GM23338 (cell line): ENCODE results near the gene DNTTIP2. TPM values are rescaled to one million over a fixed set of nuclear protein-coding genes. Genes with fewer than 3 reads are reported as not detected.

Experiments used
- ATAC-seq: fragments of 200-7000 bp; cut with Tn5 transposase; 3 replicates; pipeline ENCODE4 v1.9.1; 2020
- DNase-seq: peaks from one replicate; pipeline ENCODE4 v3.0.0-alpha.2; 2015; ENCODE audit warnings: low spot score
- H2AFZ ChIP-seq: fragments of 200-600 bp; sonication (generic); 2 replicates; pipeline ENCODE4 v1.8.0; 2016; ENCODE audit warnings: antibody characterized with exemption, mild to moderate bottlenecking, moderate library complexity
- H3F3A ChIP-seq: fragments of 200-600 bp; sonication (generic); replicated peaks from 2 replicates; pipeline ENCODE4 v1.8.0; 2017; ENCODE audit warnings: antibody characterized with exemption, mixed run types, low read depth
- H3K27ac ChIP-seq: fragments of 200-600 bp; sonication (generic); 2 replicates; pipeline ENCODE4 v1.6.1; 2016; ENCODE audit warnings: low read depth
- H3K27me3 ChIP-seq: fragments of 200-600 bp; sonication (generic); 2 replicates; pipeline ENCODE4 v1.8.0; 2016; ENCODE audit warnings: mild to moderate bottlenecking, mixed run types, moderate library complexity; ENCODE audit not compliant: insufficient read depth
- H3K36me3 ChIP-seq: fragments of 200-600 bp; sonication (generic); 2 replicates; pipeline ENCODE4 v1.8.0; 2016; ENCODE audit warnings: mild to moderate bottlenecking; ENCODE audit not compliant: insufficient read depth
- H3K4me1 ChIP-seq: fragments of 200-600 bp; sonication (generic); 2 replicates; pipeline ENCODE4 v1.8.0; 2016; ENCODE audit warnings: mild to moderate bottlenecking, moderate library complexity; ENCODE audit not compliant: insufficient read depth
- H3K4me2 ChIP-seq: fragments of 200-600 bp; sonication (generic); 2 replicates; pipeline ENCODE4 v1.7.1; 2017; ENCODE audit warnings: mixed run types
- H3K4me3 ChIP-seq: fragments of 200-600 bp; sonication (generic); 2 replicates; pipeline ENCODE4 v1.6.1; 2016; ENCODE audit warnings: mixed run types
- H3K79me2 ChIP-seq: fragments of 200-600 bp; sonication (generic); replicated peaks from 2 replicates; pipeline ENCODE4 v1.8.0; 2017; ENCODE audit warnings: mild to moderate bottlenecking; ENCODE audit not compliant: insufficient read depth
- H3K9me2 ChIP-seq: fragments of 200-600 bp; sonication (generic); 2 replicates; pipeline ENCODE4 v1.8.0; 2017; ENCODE audit not compliant: insufficient read depth
- H4K20me1 ChIP-seq: fragments of 200-600 bp; sonication (generic); replicated peaks from 2 replicates; pipeline ENCODE4 v1.8.0; 2017; ENCODE audit warnings: mild to moderate bottlenecking; ENCODE audit not compliant: insufficient read depth
- H3K27ac Mint-ChIP-seq: 2 replicates; pipeline ENCODE4 v1.8.0; 2020; ENCODE audit warnings: inconsistent platforms, mild to moderate bottlenecking, moderate library complexity, mixed read lengths
- H3K27me3 Mint-ChIP-seq: 3 replicates; pipeline ENCODE4 v1.8.0; 2022; ENCODE audit warnings: low read depth, mild to moderate bottlenecking, moderate library complexity, mixed read lengths, inconsistent platforms; ENCODE audit not compliant: insufficient read depth, poor library complexity
- H3K36me3 Mint-ChIP-seq: 3 replicates; pipeline ENCODE4 v1.8.0; 2021; ENCODE audit warnings: low read depth, mild to moderate bottlenecking, inconsistent platforms, moderate library complexity, mixed read lengths
- H3K4me1 Mint-ChIP-seq: 3 replicates; pipeline ENCODE4 v1.8.0; 2020; ENCODE audit warnings: mild to moderate bottlenecking, inconsistent platforms, mixed read lengths
- H3K4me3 Mint-ChIP-seq: 3 replicates; pipeline ENCODE4 v1.8.0; 2021; ENCODE audit warnings: moderate library complexity, mild to moderate bottlenecking, inconsistent platforms, mixed read lengths
- H3K9me3 Mint-ChIP-seq: 3 replicates; pipeline ENCODE4 v1.8.0; 2020; ENCODE audit warnings: moderate library complexity, mild to moderate bottlenecking, inconsistent platforms, mixed read lengths
- CREB1 ChIP-seq: fragments of 250-450 bp; sonication (Bioruptor Pico); IDR thresholded peaks from 2 replicates; pipeline ENCODE4 v1.5.0; 2020; ENCODE audit warnings: low read depth, mild to moderate bottlenecking, moderate library complexity
- CTCF ChIP-seq, 2 experiments: fragments of 200-600 bp in 1 of 2; sonication (generic) in 1 of 2; conservative IDR thresholded peaks; 2 replicates each; pipeline versions ENCODE4 v1.5.1 to v1.6.1; 2016 to 2017; ENCODE audit warnings: antibody characterized with exemption in 2 of 2, low read depth in 2 of 2, mild to moderate bottlenecking in 2 of 2, moderate library complexity in 1 of 2
- ETS1 ChIP-seq: IDR thresholded peaks from 2 replicates; pipeline ENCODE4 v1.6.1; 2016; ENCODE audit warnings: antibody characterized with exemption
- EZH2 ChIP-seq: fragments of 200-600 bp; sonication (generic); IDR thresholded peaks from one replicate; pipeline ENCODE4 v1.8.0; 2017; ENCODE audit warnings: antibody characterized with exemption, mild to moderate bottlenecking, low read depth; ENCODE audit not compliant: unreplicated experiment
- EZH2phosphoT487 ChIP-seq: fragments of 200-600 bp; sonication (generic); IDR thresholded peaks from one replicate; pipeline ENCODE4 v1.8.1; 2018; ENCODE audit warnings: antibody characterized with exemption; ENCODE audit not compliant: unreplicated experiment
- JUNB ChIP-seq: IDR thresholded peaks from one replicate; pipeline ENCODE4 v1.6.1; 2016; ENCODE audit warnings: antibody characterized with exemption; ENCODE audit not compliant: unreplicated experiment
- POLR2AphosphoS5 ChIP-seq: IDR thresholded peaks from 2 replicates; pipeline ENCODE4 v1.6.1; 2016; ENCODE audit warnings: antibody characterized with exemption, low read depth
- REST ChIP-seq: IDR thresholded peaks from one replicate; pipeline ENCODE4 v1.6.1; 2018; ENCODE audit warnings: antibody characterized with exemption; ENCODE audit not compliant: unreplicated experiment
- STAT1 ChIP-seq: IDR thresholded peaks from one replicate; pipeline ENCODE4 v1.6.1; 2016; ENCODE audit warnings: antibody characterized with exemption; ENCODE audit not compliant: unreplicated experiment
- ZNF114 ChIP-seq: fragments of 250-450 bp; sonication (Bioruptor Pico); IDR thresholded peaks from 2 replicates; pipeline ENCODE4 v1.5.0; 2020; ENCODE audit warnings: mild to moderate bottlenecking, moderate library complexity
- ZNF331 ChIP-seq: fragments of 250-450 bp; sonication (Bioruptor Pico); IDR thresholded peaks from 2 replicates; pipeline ENCODE4 v1.5.0; 2020; ENCODE audit warnings: low read depth, mild to moderate bottlenecking, moderate library complexity
- polyA plus RNA-seq: library from polyadenylated mRNA; unstranded; fragments of >200 nt; fragmentation: Nextera tagmentation; extraction: Ambion mirVana; gene quantifications from 2 replicates; pipeline ENCODE4 v1.2.1, GENCODE V29; 2016
- total RNA-seq: library from RNA; depleted of rRNA; stranded (reverse); fragments of >200 nt; shearing (Covaris generic); gene quantifications from 2 replicates; pipeline ENCODE4 v1.2.3, GENCODE V29; 2014

Gene DNTTIP2
- total and polyA plus RNA-seq, 2 experiments from 2014 or later, result 48.1 to 91.3 TPM

GRCh38 chr1:93839307-93839706, 39.7 kb downstream of the DNTTIP2 start:
- Histone ChIP-seq H3K4me2 (no peak overlapping the region), H3F3A (no peaks in the 10 kb centered on the region), H3K36me3 (no peaks in the 10 kb centered on the region), H3K4me3 (no peak overlapping the region), H3K79me2 (no peaks in the 10 kb centered on the region), H4K20me1 (no peaks in the 10 kb centered on the region), H3K27ac (no peak overlapping the region), H2AFZ (no peak overlapping the region), H3K9me2 (peaks cover 9% of the 10 kb centered on the region), H3K27me3 (no peaks in the 10 kb centered on the region), H3K4me1 (no peaks in the 10 kb centered on the region)
- Mint-ChIP-seq H3K27ac (no peak overlapping the region), H3K4me3 (no peak overlapping the region), H3K36me3 (peaks cover 34% of the 10 kb centered on the region), H3K4me1 (peaks cover 13% of the 10 kb centered on the region), H3K9me3 (peaks cover 22% of the 10 kb centered on the region), H3K27me3 (peaks cover 1% of the 10 kb centered on the region)
- ATAC-seq (no peak), DNase-seq (no peak)
- no peak for TF ChIP-seq STAT1
- no peak for TF ChIP-seq JUNB
- TF ChIP-seq EZH2phosphoT487, result no peak
- TF ChIP-seq ETS1, result no peak
- no peak for TF ChIP-seq EZH2
- TF ChIP-seq REST, result no peak
- TF ChIP-seq ZNF331 (CRISPR knock-in tag), result no peak
- TF ChIP-seq ZNF114 (CRISPR knock-in tag), result no peak

GRCh38 chr1:93837961-93838360, 41.0 kb downstream of the DNTTIP2 start:
- ATAC-seq (no peak), DNase-seq (no peak)
- H3K4me1 ChIP-seq, result no peaks in the 10 kb centered on the region
- H4K20me1 ChIP-seq, result no peaks in the 10 kb centered on the region
- no peak overlapping the region for H3K4me3 ChIP-seq
- no peak overlapping the region for H3K4me2 ChIP-seq
- H3K27ac ChIP-seq, result no peak overlapping the region
- peaks cover 35% of the 10 kb centered on the region for H3K9me3 Mint-ChIP-seq
- H3K79me2 ChIP-seq, result no peaks in the 10 kb centered on the region
- H3K27ac Mint-ChIP-seq, result no peak overlapping the region
- peaks cover 9% of the 10 kb centered on the region for H3K9me2 ChIP-seq
- H2AFZ ChIP-seq, result no peak overlapping the region
- H3K27me3 ChIP-seq, result no peaks in the 10 kb centered on the region
- H3K36me3 ChIP-seq, result peaks cover 5% of the 10 kb centered on the region; the same call in 1 of the 2 replicates
- no peak overlapping the region for H3K4me3 Mint-ChIP-seq
- H3K4me1 Mint-ChIP-seq, result peaks cover 12% of the 10 kb centered on the region
- peaks cover 48% of the 10 kb centered on the region for H3K36me3 Mint-ChIP-seq
- H3K27me3 Mint-ChIP-seq, result peaks cover 1% of the 10 kb centered on the region
- H3F3A ChIP-seq, result no peaks in the 10 kb centered on the region
- TF ChIP-seq CTCF (conservative IDR thresholded peaks at IDR 0.05; ENCODE audit: low read depth in 2 of 2) (no peak), STAT1 (no peak), JUNB (no peak), POLR2AphosphoS5 (no peak), ZNF331 (CRISPR knock-in tag) (no peak), EZH2phosphoT487 (no peak), ETS1 (no peak), ZNF114 (CRISPR knock-in tag) (no peak), CREB1 (CRISPR knock-in tag) (no peak)
